Suprapubic skin (tissue), 4 donors: Measurements from ENCODE around the gene BAAT.

Source experiments
- EP300 ChIP-seq: sonication (generic); formaldehyde crosslinking; IDR thresholded peaks from one replicate; pipeline ENCODE4 v1.6.1; 2017; ENCODE audit warnings: antibody characterized with exemption
- POLR2A ChIP-seq, 2 donors: fragments of 450-650 bp; IDR thresholded peaks; one replicate each; pipeline ENCODE4 v1.6.1; 2017; ENCODE audit warnings: antibody characterized with exemption in 2 of 2, mild to moderate bottlenecking in 2 of 2, moderate library complexity in 2 of 2
- POLR2AphosphoS5 ChIP-seq, 3 donors: sonication (generic); formaldehyde crosslinking; IDR thresholded peaks; one replicate each; pipeline ENCODE4 v1.6.1; 2017; ENCODE audit warnings: antibody characterized with exemption in 3 of 3
- TF ChIP-seq, protein P1 (sequence below), 2 donors: fragments of 200-600 bp in 1 of 2; fragments of 450-650 bp in 1 of 2; sonication (generic) in 1 of 2; IDR thresholded peaks; one replicate each; pipeline ENCODE4 v1.5.1; 2016 to 2019; ENCODE audit warnings: antibody characterized with exemption in 2 of 2, mild to moderate bottlenecking in 1 of 2, moderate library complexity in 1 of 2

DNA sequence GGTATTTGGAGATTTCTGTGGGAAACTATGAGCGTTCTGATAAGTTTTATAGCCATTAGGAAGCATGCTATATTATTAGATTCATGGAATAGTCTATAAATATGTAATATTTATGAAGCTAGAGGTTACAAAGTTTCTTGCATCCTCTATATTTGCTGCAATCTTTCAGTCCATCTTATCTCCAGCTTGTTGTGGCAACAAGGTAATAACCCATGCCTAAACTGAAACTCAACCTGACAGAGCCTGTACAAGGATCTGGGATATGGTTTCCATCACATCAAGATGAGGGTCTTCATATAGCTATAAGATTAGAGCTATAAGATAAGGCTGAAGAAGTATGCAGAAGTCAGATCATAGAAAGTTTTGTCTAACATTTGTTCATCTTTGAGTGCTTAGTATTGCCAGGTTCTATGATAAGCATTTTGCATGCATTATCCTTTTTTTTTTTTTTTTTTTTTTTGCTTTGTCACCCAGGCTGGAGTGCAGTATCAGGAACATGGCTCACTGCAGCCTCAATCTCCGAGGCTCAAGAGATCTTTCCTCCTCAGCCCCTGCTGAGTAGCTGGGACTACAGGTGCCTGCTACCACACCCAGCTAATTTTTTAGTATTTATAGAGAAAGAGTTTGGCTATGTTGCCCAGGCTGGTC lies 14.8 kb downstream of the BAAT start:
- no peak for TF ChIP-seq EP300
- TF ChIP-seq, protein P1, sequence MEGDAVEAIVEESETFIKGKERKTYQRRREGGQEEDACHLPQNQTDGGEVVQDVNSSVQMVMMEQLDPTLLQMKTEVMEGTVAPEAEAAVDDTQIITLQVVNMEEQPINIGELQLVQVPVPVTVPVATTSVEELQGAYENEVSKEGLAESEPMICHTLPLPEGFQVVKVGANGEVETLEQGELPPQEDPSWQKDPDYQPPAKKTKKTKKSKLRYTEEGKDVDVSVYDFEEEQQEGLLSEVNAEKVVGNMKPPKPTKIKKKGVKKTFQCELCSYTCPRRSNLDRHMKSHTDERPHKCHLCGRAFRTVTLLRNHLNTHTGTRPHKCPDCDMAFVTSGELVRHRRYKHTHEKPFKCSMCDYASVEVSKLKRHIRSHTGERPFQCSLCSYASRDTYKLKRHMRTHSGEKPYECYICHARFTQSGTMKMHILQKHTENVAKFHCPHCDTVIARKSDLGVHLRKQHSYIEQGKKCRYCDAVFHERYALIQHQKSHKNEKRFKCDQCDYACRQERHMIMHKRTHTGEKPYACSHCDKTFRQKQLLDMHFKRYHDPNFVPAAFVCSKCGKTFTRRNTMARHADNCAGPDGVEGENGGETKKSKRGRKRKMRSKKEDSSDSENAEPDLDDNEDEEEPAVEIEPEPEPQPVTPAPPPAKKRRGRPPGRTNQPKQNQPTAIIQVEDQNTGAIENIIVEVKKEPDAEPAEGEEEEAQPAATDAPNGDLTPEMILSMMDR (IDR thresholded peaks at IDR 0.05) = no peak
- no peak for TF ChIP-seq POLR2AphosphoS5 (IDR thresholded peaks at IDR 0.05)
- no peak for TF ChIP-seq POLR2A (IDR thresholded peaks at IDR 0.05)
